B cell (primary cell): ENCODE measurements around the gene AATK. TPM values are rescaled to one million over a fixed set of nuclear protein-coding genes. Genes with fewer than 3 reads are reported as not detected.

ENCODE experiments used
- ATAC-seq: fragments of 200-7000 bp; cut with Tn5 transposase; one replicate; pipeline ENCODE4 v1.10.0; 2021; ENCODE audit warnings: low read depth, mild to moderate bottlenecking, moderate number of reproducible peaks, moderate library complexity
- CTCF ChIA-PET: fragments of 350-600 bp; sonication (Branson Sonifier 250); formaldehyde crosslinking; loops from one replicate; lab custom pipeline; 2021; ENCODE audit warnings: antibody characterized with exemption, inconsistent platforms; lab: Charles Lee
- POLR2A ChIA-PET: fragments of 350-600 bp; sonication (Branson Sonifier 250); formaldehyde crosslinking; loops from one replicate; lab custom pipeline; 2021; ENCODE audit warnings: antibody characterized with exemption; lab: Charles Lee
- DNase-seq: peaks from one replicate; pipeline ENCODE4 v3.0.0; 2013
- H2AFZ ChIP-seq: 2 replicates; pipeline ENCODE4 v1.6.1; 2012; ENCODE audit warnings: mild to moderate bottlenecking, low read depth, low read length; ENCODE audit not compliant: insufficient read depth, poor library complexity, severe bottlenecking
- H3K27ac ChIP-seq, 2 donors: 1 replicate in 1 of 2; 2 replicates in 1 of 2; pipeline ENCODE4 v1.5.1; 2012 to 2013; ENCODE audit warnings: low read length in 2 of 2, mild to moderate bottlenecking in 2 of 2, moderate library complexity in 1 of 2
- H3K27me3 ChIP-seq, 4 experiments: fragments of 200-600 bp in 1 of 4; sonication (generic) in 1 of 4; replicated peaks in 1 of 4; 1 replicate in 2 of 4; 2 replicates in 2 of 4; pipeline versions ENCODE4 v1.6.1 to v1.7.0; 2013 to 2016; ENCODE audit warnings: low read length in 3 of 4, mild to moderate bottlenecking in 2 of 4, mixed read lengths in 1 of 4, moderate library complexity in 1 of 4; ENCODE audit not compliant: insufficient read depth in 4 of 4, control insufficient read depth in 3 of 4; ENCODE audit errors: control extremely low read depth in 1 of 4
- H3K36me3 ChIP-seq, 2 experiments: replicated peaks in 1 of 2; 1 replicate in 1 of 2; 2 replicates in 1 of 2; pipeline versions ENCODE4 v1.6.1 to v1.7.1; 2013; ENCODE audit warnings: low read length in 1 of 2; ENCODE audit not compliant: insufficient read depth in 2 of 2, control insufficient read depth in 1 of 2; ENCODE audit errors: control extremely low read depth in 1 of 2, extremely low read depth in 1 of 2
- H3K4me1 ChIP-seq, 2 donors: fragments of 200-600 bp in 1 of 2; sonication (generic) in 1 of 2; 1 replicate in 1 of 2; 2 replicates in 1 of 2; pipeline versions ENCODE4 v1.5.1 to v1.6.1; 2013 to 2017; ENCODE audit warnings: low read length in 2 of 2; ENCODE audit not compliant: control insufficient read depth in 2 of 2, insufficient read depth in 2 of 2
- H3K4me2 ChIP-seq: replicated peaks from 2 replicates; pipeline ENCODE3; 2012; ENCODE audit warnings: mild to moderate bottlenecking, low read depth, low read length; ENCODE audit not compliant: poor library complexity, severe bottlenecking
- H3K4me3 ChIP-seq, 5 experiments: fragments of 200-600 bp in 1 of 5; sonication (generic) in 1 of 5; 1 replicate in 3 of 5; 2 replicates in 2 of 5; pipeline versions ENCODE4 v1.5.1 to v1.7.0; 2011 to 2016; ENCODE audit warnings: low read length in 4 of 5, mild to moderate bottlenecking in 4 of 5, low read depth in 2 of 5, control low read depth in 1 of 5, moderate library complexity in 1 of 5; ENCODE audit not compliant: insufficient read depth in 1 of 5; ENCODE audit errors: control extremely low read depth in 1 of 5, extremely low read depth in 1 of 5
- H3K79me2 ChIP-seq: fragments of 200-600 bp; sonication (generic); one replicate; pipeline ENCODE4 v1.6.0; 2016; ENCODE audit warnings: low read length; ENCODE audit not compliant: control insufficient read depth, insufficient read depth
- H3K9ac ChIP-seq: fragments of 200-600 bp; sonication (generic); 2 replicates; pipeline ENCODE4 v1.6.1; 2017; ENCODE audit warnings: mild to moderate bottlenecking, low read length, moderate library complexity
- H3K9me3 ChIP-seq, 3 donors: one replicate each; pipeline versions ENCODE4 v1.6.1 to v1.7.1; 2013; ENCODE audit warnings: low read length in 2 of 3; ENCODE audit not compliant: control insufficient read depth in 2 of 3, insufficient read depth in 1 of 3; ENCODE audit errors: control extremely low read depth in 1 of 3
- H4K20me1 ChIP-seq: 2 replicates; pipeline ENCODE4 v1.6.0; 2012; ENCODE audit warnings: mild to moderate bottlenecking, low read length; ENCODE audit not compliant: insufficient read depth, control insufficient read depth, poor library complexity, severe bottlenecking
- H3K27ac Mint-ChIP-seq: one replicate; pipeline ENCODE4 v1.8.0; 2021; ENCODE audit warnings: mixed read lengths
- H3K27me3 Mint-ChIP-seq: one replicate; pipeline ENCODE4 v1.8.0; 2021; ENCODE audit warnings: mixed read lengths
- H3K4me1 Mint-ChIP-seq: one replicate; pipeline ENCODE4 v1.8.0; 2021; ENCODE audit warnings: mixed read lengths
- H3K4me3 Mint-ChIP-seq: one replicate; pipeline ENCODE4 v1.8.0; 2021; ENCODE audit warnings: mixed read lengths
- H3K9me3 Mint-ChIP-seq: one replicate; pipeline ENCODE4 v1.8.0; 2022; ENCODE audit warnings: mixed read lengths; ENCODE audit not compliant: insufficient read depth
- EZH2 ChIP-seq: IDR thresholded peaks from 2 replicates; pipeline ENCODE4 v1.6.1; 2012; ENCODE audit warnings: borderline replicate concordance, low read depth, mild to moderate bottlenecking, moderate library complexity, low read length; ENCODE audit not compliant: insufficient read depth, poor library complexity, severe bottlenecking
- WGBS: methylation state at CpG from one replicate; pipeline ENCODE4 v1.1.5; 2013; ENCODE audit warnings: missing lambda C conversion rate; ENCODE audit not compliant: insufficient coverage; 5-methylcytosine and 5-hydroxymethylcytosine counted together
- intact Hi-C: fragments of 100-400 bp; cut with micrococcal nuclease; formaldehyde crosslinking; loops from one replicate; pipeline ENCODE4 v1.10.0; 2022
- polyA plus RNA-seq: library from polyadenylated mRNA; depleted of rRNA; stranded (reverse); fragments of >200 nt; gene quantifications from 2 replicates; pipeline ENCODE4 v1.2.3, GENCODE V29; 2012
- total RNA-seq, 2 donors: library from RNA; stranded (reverse); fragments of 120-200 nt in 1 of 2; gene quantifications; 1 replicate in 1 of 2; 2 replicates in 1 of 2; pipeline versions ENCODE4 v1.2.3 to v1.2.4, GENCODE V29; 2013 to 2022
- TF ChIP-seq, protein P1 (sequence below): fragments of 200-600 bp; IDR thresholded peaks from one replicate; pipeline ENCODE4 v1.8.0; 2022; ENCODE audit warnings: antibody characterized with exemption, mild to moderate bottlenecking

Gene AATK
- total and polyA plus RNA-seq, 2 donors (not counting 1 experiment from before 2014, with no cell fraction given) = 0.21 to 1.7 TPM

- Mint-ChIP-seq H3K27me3 (peaks cover 7% of the 10 kb centered on the region), H3K4me3 (no peak overlapping the region), H3K27ac (no peak overlapping the region), H3K9me3 (no peaks in the 10 kb centered on the region), H3K4me1 (no peaks in the 10 kb centered on the region)
- Histone ChIP-seq H3K4me1 (no peaks in the 10 kb centered on the region), H4K20me1 (no peaks in the 10 kb centered on the region), H3K9ac (no peak overlapping the region), H3K9me3 (no peaks in the 10 kb centered on the region), H2AFZ (no peak overlapping the region), H3K4me3 (no peak overlapping the region), H3K79me2 (no peaks in the 10 kb centered on the region), H3K36me3 (no peaks in the 10 kb centered on the region), H3K27me3 (peaks cover 0 to 3% (median 0%) of the 10 kb centered on the region in 4 experiments), H3K27ac (no peak overlapping the region), H3K4me2 (no peak overlapping the region)
- intact Hi-C loops = no loop called here
- WGBS = 87% methylated on average over 23 of the region's 23 CpGs
- POLR2A ChIA-PET = no interaction called here
- CTCF ChIA-PET = interaction anchor here (1.3 to 2.5 kb wide), 2 partner anchors 10 to 68 kb away, joined by 3 to 7 read pairs; no protein-coding TSS in a partner anchor
- no peak for TF ChIP-seq EZH2
- TF ChIP-seq, protein P1, sequence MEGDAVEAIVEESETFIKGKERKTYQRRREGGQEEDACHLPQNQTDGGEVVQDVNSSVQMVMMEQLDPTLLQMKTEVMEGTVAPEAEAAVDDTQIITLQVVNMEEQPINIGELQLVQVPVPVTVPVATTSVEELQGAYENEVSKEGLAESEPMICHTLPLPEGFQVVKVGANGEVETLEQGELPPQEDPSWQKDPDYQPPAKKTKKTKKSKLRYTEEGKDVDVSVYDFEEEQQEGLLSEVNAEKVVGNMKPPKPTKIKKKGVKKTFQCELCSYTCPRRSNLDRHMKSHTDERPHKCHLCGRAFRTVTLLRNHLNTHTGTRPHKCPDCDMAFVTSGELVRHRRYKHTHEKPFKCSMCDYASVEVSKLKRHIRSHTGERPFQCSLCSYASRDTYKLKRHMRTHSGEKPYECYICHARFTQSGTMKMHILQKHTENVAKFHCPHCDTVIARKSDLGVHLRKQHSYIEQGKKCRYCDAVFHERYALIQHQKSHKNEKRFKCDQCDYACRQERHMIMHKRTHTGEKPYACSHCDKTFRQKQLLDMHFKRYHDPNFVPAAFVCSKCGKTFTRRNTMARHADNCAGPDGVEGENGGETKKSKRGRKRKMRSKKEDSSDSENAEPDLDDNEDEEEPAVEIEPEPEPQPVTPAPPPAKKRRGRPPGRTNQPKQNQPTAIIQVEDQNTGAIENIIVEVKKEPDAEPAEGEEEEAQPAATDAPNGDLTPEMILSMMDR = no peak
- ATAC-seq (no peak), DNase-seq (no peak)
Measured at GRCh38 chr17:81091774-81092517, 74.1 kb downstream of the AATK start.

- H3K9me3 ChIP-seq = no peaks in the 10 kb centered on the region
- H3K4me1 Mint-ChIP-seq = no peaks in the 10 kb centered on the region
- H4K20me1 ChIP-seq = no peaks in the 10 kb centered on the region
- intact Hi-C loops = no loop called here
- no peaks in the 10 kb centered on the region for H3K36me3 ChIP-seq
- POLR2A ChIA-PET = no interaction called here
- H3K9ac ChIP-seq = no peak overlapping the region
- CTCF ChIA-PET = interaction anchor here (2.5 kb wide), 1 partner anchor 11 kb away, joined by 7 read pairs; no protein-coding TSS in a partner anchor
- H3K9me3 Mint-ChIP-seq = no peaks in the 10 kb centered on the region
- H3K27me3 ChIP-seq = no peaks in the 10 kb centered on the region
- 97% methylated on average over 9 of the region's 9 CpGs for WGBS
- H3K4me2 ChIP-seq = no peak overlapping the region
- no peaks in the 10 kb centered on the region for H3K4me1 ChIP-seq
- H3K4me3 ChIP-seq = no peak overlapping the region
- ATAC-seq = no peak
- no peak overlapping the region for H3K27ac Mint-ChIP-seq
- no peak for DNase-seq
- no peak overlapping the region for H3K4me3 Mint-ChIP-seq
- peaks cover 6% of the 10 kb centered on the region for H3K27me3 Mint-ChIP-seq
- TF ChIP-seq EZH2 = no peak
- TF ChIP-seq, protein P1 = no peak
- no peak overlapping the region for H2AFZ ChIP-seq
- H3K79me2 ChIP-seq = no peaks in the 10 kb centered on the region
- no peak overlapping the region for H3K27ac ChIP-seq
Measured at GRCh38 chr17:81091154-81091553, 74.9 kb downstream of the AATK start.
